A549 (cell line): ENCODE measurements around the gene RABGAP1L.

Experiments used
- PBX3 ChIP-seq: IDR thresholded peaks from 2 replicates; pipeline ENCODE4 v1.6.1; 2012
- REST ChIP-seq: fragments of 200-600 bp; sonication (generic); IDR thresholded peaks from 2 replicates; pipeline ENCODE4 v1.6.1; 2016; ENCODE audit warnings: antibody characterized with exemption, mild to moderate bottlenecking, moderate library complexity
- TF ChIP-seq, protein P1 (sequence below): fragments of >200 bp; sonication (Bioruptor Twin); formaldehyde crosslinking; IDR thresholded peaks from 3 replicates; pipeline ENCODE4 v1.5.1; 2016

- TF ChIP-seq REST, result no peak
- TF ChIP-seq, protein P1, sequence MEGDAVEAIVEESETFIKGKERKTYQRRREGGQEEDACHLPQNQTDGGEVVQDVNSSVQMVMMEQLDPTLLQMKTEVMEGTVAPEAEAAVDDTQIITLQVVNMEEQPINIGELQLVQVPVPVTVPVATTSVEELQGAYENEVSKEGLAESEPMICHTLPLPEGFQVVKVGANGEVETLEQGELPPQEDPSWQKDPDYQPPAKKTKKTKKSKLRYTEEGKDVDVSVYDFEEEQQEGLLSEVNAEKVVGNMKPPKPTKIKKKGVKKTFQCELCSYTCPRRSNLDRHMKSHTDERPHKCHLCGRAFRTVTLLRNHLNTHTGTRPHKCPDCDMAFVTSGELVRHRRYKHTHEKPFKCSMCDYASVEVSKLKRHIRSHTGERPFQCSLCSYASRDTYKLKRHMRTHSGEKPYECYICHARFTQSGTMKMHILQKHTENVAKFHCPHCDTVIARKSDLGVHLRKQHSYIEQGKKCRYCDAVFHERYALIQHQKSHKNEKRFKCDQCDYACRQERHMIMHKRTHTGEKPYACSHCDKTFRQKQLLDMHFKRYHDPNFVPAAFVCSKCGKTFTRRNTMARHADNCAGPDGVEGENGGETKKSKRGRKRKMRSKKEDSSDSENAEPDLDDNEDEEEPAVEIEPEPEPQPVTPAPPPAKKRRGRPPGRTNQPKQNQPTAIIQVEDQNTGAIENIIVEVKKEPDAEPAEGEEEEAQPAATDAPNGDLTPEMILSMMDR, result no peak
- TF ChIP-seq PBX3, result no peak
Measured at GRCh38 chr1:174153085-174153824, 6.1 kb upstream of the RABGAP1L start.
